ENCODE results near the gene ACTA2.

The ACTA2 gene

GRCh38 chr10:88918191-88918905 lies 34.2 kb downstream of the ACTA2 start:
- DNase-seq = peak in 1 of 3 experiments; percentile 13

DNA sequence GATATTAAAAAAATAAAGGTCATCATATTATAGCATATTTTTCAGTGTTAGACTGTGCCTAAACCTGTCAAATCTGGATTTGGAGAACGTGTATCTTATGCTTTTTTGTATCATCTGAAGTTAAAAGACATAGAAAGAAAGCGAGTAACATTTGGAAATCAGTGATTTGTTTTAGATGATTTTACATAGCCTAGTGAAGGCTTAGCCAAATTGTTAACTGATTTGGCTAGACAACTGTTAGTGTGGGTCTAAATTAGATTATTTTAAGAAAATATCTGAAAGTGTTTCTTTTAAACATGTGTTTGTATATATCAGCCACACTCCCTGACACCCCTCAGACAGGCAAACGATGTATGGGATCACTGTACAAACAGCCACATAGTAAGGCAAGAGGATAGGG lies 35.6 kb downstream of the ACTA2 start:
- no peak for DNase-seq

GRCh38 chr10:88916231-88916630 lies 36.3 kb downstream of the ACTA2 start:
- no peak for DNase-seq

DNA sequence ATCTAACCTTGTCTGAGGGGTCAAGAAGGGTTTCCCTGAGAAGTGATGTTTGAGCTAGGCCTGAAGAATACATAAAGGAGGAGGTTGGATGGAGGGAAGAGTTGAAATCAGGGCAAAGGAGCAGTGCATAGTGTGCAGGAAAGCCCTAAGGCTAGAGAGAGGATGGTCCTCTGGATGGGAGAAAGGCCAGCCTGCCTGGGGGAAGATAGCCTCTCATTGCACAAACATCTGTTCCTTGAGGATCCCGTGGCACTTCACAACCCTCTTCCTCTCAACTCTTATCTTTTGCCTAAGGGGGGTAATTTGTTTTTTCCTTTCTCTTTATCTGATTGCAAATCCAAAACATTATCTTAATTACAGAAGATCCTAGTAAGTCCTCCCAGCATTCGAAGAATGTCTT lies 36.8 kb downstream of the ACTA2 start:
- no peak for DNase-seq

GRCh38 chr10:88913788-88914187 lies 38.8 kb downstream of the ACTA2 start:
- DNase-seq = peak; percentile 14 to 63 (median 48)

GRCh38 chr10:88913127-88913526 lies 39.4 kb downstream of the ACTA2 start:
- peak; percentile 46 to 86 (median 81) for DNase-seq

- no peak for DNase-seq
Observed at GRCh38 chr10:88911851-88912250, 40.7 kb downstream of the ACTA2 start.

DNA sequence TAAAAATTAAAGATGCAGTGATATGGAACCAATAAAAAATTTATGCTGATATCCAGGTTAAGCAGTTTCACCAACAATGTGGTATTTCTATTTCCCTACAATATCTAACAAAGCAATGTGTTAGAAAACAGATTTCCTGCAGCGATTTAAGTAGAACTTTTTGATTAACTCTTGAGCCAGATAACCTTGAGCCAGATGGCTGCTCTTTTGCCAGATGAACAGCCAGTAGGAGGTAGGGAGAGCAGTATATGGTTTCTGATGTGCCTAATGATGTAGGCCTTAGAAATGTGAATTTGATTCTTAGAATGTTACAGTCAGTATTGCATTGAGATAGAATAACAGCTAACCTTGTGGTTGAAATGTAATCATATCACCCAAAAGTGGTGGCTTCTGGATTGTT lies 41.5 kb downstream of the ACTA2 start:
- DNase-seq = no peak

DNA sequence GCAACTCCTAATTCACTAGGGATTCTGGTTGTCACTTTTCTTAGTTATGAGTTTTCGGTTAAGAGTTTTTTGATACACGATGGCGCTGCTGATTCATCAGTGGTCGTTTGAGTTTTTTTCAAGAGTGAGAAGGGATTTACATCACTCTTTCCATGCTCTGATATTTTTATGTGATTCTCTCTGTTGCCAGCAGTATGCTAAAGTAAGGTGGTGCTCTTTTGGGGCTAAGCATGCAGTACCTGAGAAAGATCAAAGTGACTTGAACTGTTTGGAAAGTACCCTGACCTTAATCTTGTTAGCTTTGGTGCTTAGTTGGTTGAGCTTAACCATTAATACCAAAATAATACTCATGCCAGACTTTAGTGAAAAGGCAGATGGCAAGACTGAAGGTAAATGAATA lies 44.4 kb downstream of the ACTA2 start:
- no peak for DNase-seq

- DNase-seq = no peak
Observed at GRCh38 chr10:88906921-88907320, 45.7 kb downstream of the ACTA2 start.

DNA sequence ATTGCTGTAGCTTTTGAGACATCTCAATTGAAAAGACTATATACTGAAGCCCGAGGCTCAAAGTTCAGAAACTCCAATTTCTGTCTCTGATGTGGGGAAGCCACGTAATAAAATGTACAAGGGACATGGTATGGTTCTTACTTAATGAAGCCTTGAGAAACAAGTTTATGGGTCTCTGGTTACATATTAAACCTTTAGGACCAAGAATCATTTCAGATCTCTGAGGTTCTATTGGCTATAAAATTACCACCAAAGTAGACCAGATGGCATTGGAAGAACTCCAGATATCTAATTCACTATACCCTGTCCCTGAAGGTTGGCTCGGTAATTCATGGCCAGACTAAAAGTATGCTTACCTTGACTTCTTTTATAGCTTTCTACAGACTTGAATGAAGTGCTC lies 48.9 kb downstream of the ACTA2 start:
- no peak for DNase-seq

DNA sequence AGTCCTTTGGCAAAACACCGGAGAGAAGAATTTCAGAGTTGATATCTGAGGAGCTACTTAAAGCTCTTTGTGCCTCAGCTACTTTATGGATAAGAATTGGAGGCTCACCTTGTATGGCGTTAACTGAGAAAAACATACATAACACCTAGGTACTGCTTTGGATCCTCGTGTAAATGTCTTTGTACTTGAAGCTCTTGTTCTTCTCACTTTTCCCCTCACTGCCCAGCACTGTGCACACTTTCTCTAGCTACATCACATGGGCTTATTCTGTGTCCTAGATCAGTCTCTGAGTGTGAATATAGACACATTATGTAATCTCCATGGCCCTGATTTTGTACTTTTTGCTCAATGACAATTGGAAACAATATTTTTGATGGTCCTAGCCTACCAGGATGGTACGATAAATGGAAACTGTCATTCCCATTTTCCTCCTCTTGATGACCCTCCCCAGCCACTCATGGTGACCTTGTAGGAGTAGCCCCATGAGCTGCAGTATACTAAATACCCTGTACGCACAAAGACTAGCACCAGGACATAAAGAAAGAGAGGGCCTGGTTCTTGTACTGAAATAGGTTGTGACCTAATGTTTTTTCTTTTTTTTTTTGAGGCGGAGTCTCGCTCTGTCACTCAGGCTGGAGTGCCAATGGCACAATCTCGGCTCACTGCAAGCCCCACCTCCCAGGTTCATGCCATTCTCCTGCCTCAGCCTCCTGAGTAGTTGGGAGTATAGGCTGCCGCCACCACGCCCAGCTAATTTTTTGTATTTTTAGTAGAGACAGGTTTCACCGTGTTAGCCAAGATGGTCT lies 50.4 kb downstream of the ACTA2 start:
- DNase-seq = no peak

GRCh38 chr10:88901206-88901983 lies 51.2 kb downstream of the ACTA2 start:
- no peak for DNase-seq

DNA sequence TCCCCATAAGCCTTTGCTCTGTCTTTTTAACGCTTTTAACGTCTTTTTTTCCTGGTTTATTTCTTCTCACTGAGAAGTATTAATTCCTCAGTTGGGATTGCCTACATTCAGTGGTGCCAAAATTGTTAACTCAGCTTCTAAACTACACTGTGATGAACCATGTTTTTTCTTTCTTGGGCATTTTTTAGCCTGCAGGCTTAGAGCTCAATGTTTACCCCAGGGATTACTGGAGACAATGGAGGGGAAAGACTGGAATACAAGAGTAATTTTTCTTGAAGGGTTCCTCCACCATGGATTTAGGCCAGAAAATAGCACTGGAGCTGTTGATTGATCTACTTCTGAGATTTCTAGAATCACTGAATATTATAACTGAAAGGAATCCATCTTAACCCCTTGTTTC lies 52.7 kb downstream of the ACTA2 start:
- no peak for DNase-seq

DNA sequence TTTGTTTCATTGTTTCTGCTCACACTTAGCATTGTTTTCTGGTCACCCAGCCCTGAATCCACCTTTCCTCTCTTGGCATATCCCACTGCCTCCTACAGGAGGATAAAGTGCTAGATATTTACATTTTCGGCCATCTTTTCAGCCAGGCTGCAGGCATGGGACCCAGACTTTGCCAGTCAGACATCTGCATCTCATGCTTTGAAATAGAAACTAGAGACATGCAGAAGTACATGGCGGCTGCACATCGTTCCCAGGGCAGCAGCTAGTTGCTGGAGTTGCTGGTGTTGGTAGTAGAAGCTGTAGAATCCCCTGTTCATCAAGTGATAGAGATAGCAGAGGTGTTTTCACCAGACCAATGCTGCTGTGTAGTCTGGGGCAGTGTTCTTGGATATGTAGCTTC lies 53.8 kb downstream of the ACTA2 start:
- no peak for DNase-seq

DNA sequence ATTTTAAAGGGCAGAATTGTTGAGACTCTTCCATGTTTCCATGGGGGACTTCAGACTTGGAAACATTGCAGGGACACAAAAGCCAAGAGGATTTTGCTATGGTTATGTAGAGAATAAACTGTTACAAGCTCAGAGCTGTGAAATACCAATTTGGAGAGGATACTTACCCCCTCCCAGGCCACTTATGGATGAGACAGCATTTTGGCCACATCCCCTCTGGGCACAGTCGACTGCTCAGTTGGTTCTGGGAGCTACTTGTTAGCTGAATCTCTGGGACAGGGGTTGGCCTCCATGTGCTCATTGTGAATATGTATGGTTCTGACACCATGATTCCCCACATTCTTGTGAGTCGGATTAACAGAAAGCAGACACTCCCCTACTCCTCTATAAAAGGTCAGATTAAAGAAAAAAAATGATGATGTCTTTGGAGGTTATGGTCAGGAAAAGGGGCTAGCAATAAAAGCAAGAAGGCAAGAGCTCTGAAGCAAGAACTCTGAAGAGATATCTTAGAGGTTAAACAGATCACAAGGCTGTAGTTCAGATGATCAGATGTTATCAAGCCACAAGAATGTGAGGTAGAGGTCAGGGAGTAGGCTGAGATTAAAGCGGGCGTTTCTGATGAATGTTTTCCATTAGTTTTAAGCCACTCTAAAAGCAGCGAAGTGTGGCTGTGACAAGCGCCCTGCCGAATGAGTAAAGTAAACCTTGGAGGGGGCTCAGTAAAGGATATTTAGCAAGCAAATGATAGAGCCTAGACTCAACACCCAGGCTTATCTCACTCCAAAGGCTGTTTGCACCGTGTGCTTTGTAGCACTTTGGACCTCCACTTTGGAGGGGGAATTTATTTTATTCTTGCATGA lies 55.3 kb downstream of the ACTA2 start:
- DNase-seq = peak in 1 of 3 experiments; percentile 64

- peak in 1 of 3 experiments; percentile 1 for DNase-seq
Observed at GRCh38 chr10:88896372-88896993, 56.1 kb downstream of the ACTA2 start.

GRCh38 chr10:88895250-88895649 lies 57.3 kb downstream of the ACTA2 start:
- no peak for DNase-seq

DNA sequence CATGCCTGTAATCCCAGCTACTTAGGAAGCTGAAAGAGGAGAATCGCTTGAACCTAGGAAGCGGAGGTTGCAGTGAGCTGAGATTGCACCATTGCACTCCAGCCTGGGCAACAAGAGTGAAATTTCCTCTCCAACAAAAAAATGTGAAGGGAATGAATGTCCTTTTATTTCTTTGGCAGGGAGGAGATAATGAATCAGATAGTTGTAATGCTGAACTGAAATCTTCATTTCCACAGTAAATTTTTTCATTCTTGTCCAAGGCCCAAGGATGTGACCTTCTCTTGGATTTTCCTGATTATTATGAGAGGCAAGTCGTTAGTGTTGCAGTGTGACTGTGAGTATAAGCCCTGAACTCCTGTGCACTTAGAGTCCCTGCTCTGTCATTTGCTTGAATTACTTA lies 59.0 kb downstream of the ACTA2 start:
- no peak for DNase-seq

GRCh38 chr10:88892222-88892967 lies 60.2 kb downstream of the ACTA2 start:
- DNase-seq = no peak

DNA sequence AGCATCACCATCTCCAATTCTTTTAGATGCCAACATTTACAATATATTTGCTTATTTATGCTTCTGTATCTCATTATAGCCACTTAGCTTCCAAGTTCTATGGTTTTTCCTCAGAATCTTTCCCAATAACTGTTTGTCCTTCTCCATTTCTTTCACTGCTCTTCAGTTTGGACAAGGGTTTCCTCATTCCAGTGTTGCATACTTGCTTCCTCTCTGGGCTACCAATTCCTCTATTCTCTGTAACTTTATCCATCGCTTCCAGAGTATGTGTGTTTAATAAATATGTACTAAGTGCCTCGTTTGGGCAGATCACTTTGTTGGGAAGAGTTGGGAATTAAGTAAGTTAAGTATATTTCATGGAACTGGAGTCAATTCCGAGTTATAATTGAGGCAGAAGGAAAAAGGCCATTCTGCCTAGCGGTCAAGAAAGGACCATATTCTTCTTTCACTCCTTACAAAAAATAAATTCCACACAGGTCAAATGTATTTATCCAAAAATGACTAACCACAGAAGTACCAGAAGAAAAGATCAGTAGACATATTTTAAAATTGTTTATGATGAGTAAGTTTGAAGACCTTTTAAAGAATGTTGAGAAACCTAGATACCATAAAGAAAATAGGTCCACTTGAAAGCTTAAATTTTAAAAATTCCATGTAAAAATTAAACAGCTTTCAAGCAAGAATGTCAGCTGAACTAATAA lies 61.7 kb downstream of the ACTA2 start:
- DNase-seq = no peak
